T-helper 2 cell treated with Interferon-gamma antibody and Interleukin-4, amounts not matched to agents 100 ng/mL and 5 ng/mL, for 36 hours (primary cell): ENCODE measurements around the gene RAB38. TPM values are rescaled to one million over a fixed set of nuclear protein-coding genes. Genes with fewer than 3 reads are reported as not detected.

Experiments
- intact Hi-C: fragments of 100-400 bp; cut with micrococcal nuclease; formaldehyde crosslinking; loops from one replicate; pipeline ENCODE4 v1.15.1; 2023
- total RNA-seq: library from RNA; stranded (reverse); gene quantifications from 2 replicates; pipeline ENCODE4 v1.2.3, GENCODE V29; 2022

Gene RAB38
- total RNA-seq, 1 donor from 2014 or later, result 1.6 TPM

GRCh38 chr11:88104408-88104807 is 70.8 kb downstream of the RAB38 start:
- intact Hi-C loops, result no loop called here

GRCh38 chr11:88103337-88104206 is 71.7 kb downstream of the RAB38 start:
- intact Hi-C loops, result loop anchor here (1.0 to 2.0 kb wide), 3 partner anchors 441 to 783 kb away; no protein-coding TSS in a partner anchor

- intact Hi-C loops, result loop anchor here (2.0 kb wide), 1 partner anchor 784 kb away; no protein-coding TSS in a partner anchor
Observed at GRCh38 chr11:88102598-88102934, 72.7 kb downstream of the RAB38 start.

- intact Hi-C loops, result loop anchor here (2.0 kb wide), 1 partner anchor 785 kb away; no protein-coding TSS in a partner anchor
Observed at GRCh38 chr11:88101881-88102597, 73.2 kb downstream of the RAB38 start.

GRCh38 chr11:88100151-88100550 is 75.1 kb downstream of the RAB38 start:
- intact Hi-C loops, result no loop called here

GRCh38 chr11:88098289-88098688 is 77.0 kb downstream of the RAB38 start:
- intact Hi-C loops, result no loop called here

- intact Hi-C loops, result no loop called here
Observed at GRCh38 chr11:88089134-88089533, 86.1 kb downstream of the RAB38 start.

- intact Hi-C loops, result no loop called here
Observed at GRCh38 chr11:88087337-88087736, 87.9 kb downstream of the RAB38 start.

GRCh38 chr11:88086297-88086696 is 88.9 kb downstream of the RAB38 start:
- intact Hi-C loops, result no loop called here

- intact Hi-C loops, result no loop called here
Observed at GRCh38 chr11:88070437-88070836, 104.8 kb downstream of the RAB38 start.

- intact Hi-C loops, result no loop called here
Observed at GRCh38 chr11:88068848-88069554, 106.2 kb downstream of the RAB38 start.

- intact Hi-C loops, result no loop called here
Observed at GRCh38 chr11:88066090-88066489, 109.2 kb downstream of the RAB38 start.

GRCh38 chr11:88064097-88064705 is 111.0 kb downstream of the RAB38 start:
- intact Hi-C loops, result no loop called here

Other genes with a start within 250 kb of the RAB38 start
- 181 TPM in 2 replicates for gene CTSC, start 162.3 kb upstream of the RAB38 start, total RNA-seq